Measurements from ENCODE around the gene GMDS. TPM values are rescaled to one million over a fixed set of nuclear protein-coding genes. Genes with fewer than 3 reads are reported as not detected.

GMDS gene
- total RNA-seq, 1 donor from 2014 or later: 34.0 TPM

- no peaks in the 10 kb centered on the region for H3K36me3 Mint-ChIP-seq (ENCODE audit: low read depth)
- H3K4me3 Mint-ChIP-seq (ENCODE audit: unreplicated experiment): no peak overlapping the region
Observed at GRCh38 chr6:2191390-2191740, 54.0 kb downstream of the GMDS start.

GRCh38 chr6:2190661-2191389, 54.6 kb downstream of the GMDS start:
- Mint-ChIP-seq H3K9me3 (ENCODE audit: low read depth) (no peaks in the 10 kb centered on the region), H3K27me3 (ENCODE audit: low read depth) (no peaks in the 10 kb centered on the region), H3K4me1 (ENCODE audit: low read depth) (peaks cover 22% of the 10 kb centered on the region), H3K4me3 (ENCODE audit: unreplicated experiment) (no peak overlapping the region), H3K36me3 (ENCODE audit: low read depth) (no peaks in the 10 kb centered on the region), H3K27ac (ENCODE audit: unreplicated experiment) (no peak overlapping the region)
- DNase-seq (ENCODE audit: low spot score): no peak
- no peak for TF ChIP-seq CTCF (IDR thresholded peaks at IDR 0.05)

More at GRCh38 chr6:2191390-2191740, 54.0 kb downstream of the GMDS start:
- TF ChIP-seq CTCF (IDR thresholded peaks at IDR 0.05): no peak
- Mint-ChIP-seq H3K9me3 (ENCODE audit: low read depth) (no peaks in the 10 kb centered on the region), H3K27me3 (ENCODE audit: low read depth) (no peaks in the 10 kb centered on the region), H3K27ac (ENCODE audit: unreplicated experiment) (no peak overlapping the region), H3K4me1 (ENCODE audit: low read depth) (peaks cover 25% of the 10 kb centered on the region)
- no peak for DNase-seq (ENCODE audit: low spot score)

- H3K27ac Mint-ChIP-seq (ENCODE audit: unreplicated experiment): peak overlapping the region; percentile 2
- no peak for DNase-seq (ENCODE audit: low spot score)
- H3K36me3 Mint-ChIP-seq (ENCODE audit: low read depth): no peaks in the 10 kb centered on the region
- H3K4me1 Mint-ChIP-seq (ENCODE audit: low read depth): peaks cover 18% of the 10 kb centered on the region
- H3K4me3 Mint-ChIP-seq (ENCODE audit: unreplicated experiment): no peak overlapping the region
- no peak for TF ChIP-seq CTCF (IDR thresholded peaks at IDR 0.05)
- H3K9me3 Mint-ChIP-seq (ENCODE audit: low read depth): no peaks in the 10 kb centered on the region
- H3K27me3 Mint-ChIP-seq (ENCODE audit: low read depth): no peaks in the 10 kb centered on the region
Observed at GRCh38 chr6:2188856-2189384, 56.5 kb downstream of the GMDS start.

GRCh38 chr6:2188397-2188796, 57.0 kb downstream of the GMDS start:
- Mint-ChIP-seq H3K9me3 (ENCODE audit: low read depth) (no peaks in the 10 kb centered on the region), H3K36me3 (ENCODE audit: low read depth) (no peaks in the 10 kb centered on the region), H3K27ac (ENCODE audit: unreplicated experiment) (no peak overlapping the region), H3K4me1 (ENCODE audit: low read depth) (peaks cover 18% of the 10 kb centered on the region), H3K27me3 (ENCODE audit: low read depth) (no peaks in the 10 kb centered on the region), H3K4me3 (ENCODE audit: unreplicated experiment) (no peak overlapping the region)
- no peak for TF ChIP-seq CTCF (IDR thresholded peaks at IDR 0.05)
- no peak for DNase-seq (ENCODE audit: low spot score)

GRCh38 chr6:2187826-2188225, 57.6 kb downstream of the GMDS start:
- no peak for TF ChIP-seq CTCF (IDR thresholded peaks at IDR 0.05)
- DNase-seq (ENCODE audit: low spot score): no peak
- Mint-ChIP-seq H3K27ac (ENCODE audit: unreplicated experiment) (no peak overlapping the region), H3K27me3 (ENCODE audit: low read depth) (no peaks in the 10 kb centered on the region), H3K4me1 (ENCODE audit: low read depth) (peaks cover 18% of the 10 kb centered on the region), H3K9me3 (ENCODE audit: low read depth) (no peaks in the 10 kb centered on the region), H3K36me3 (ENCODE audit: low read depth) (no peaks in the 10 kb centered on the region), H3K4me3 (ENCODE audit: unreplicated experiment) (no peak overlapping the region)
